Measurements from ENCODE around the gene LSM3. TPM values are rescaled to one million over a fixed set of nuclear protein-coding genes. Genes with fewer than 3 reads are reported as not detected.

Gene LSM3
- total RNA-seq, 1 donor from 2014 or later = 10.0 TPM

GRCh38 chr3:14138878-14139655 is 39.5 kb upstream of the LSM3 start:
- peaks cover 22% of the 10 kb centered on the region for H3K36me3 Mint-ChIP-seq (ENCODE audit: unreplicated experiment)
- DNase-seq (ENCODE audit: extremely low spot score, unreplicated experiment) = peak; percentile 82
- no peaks in the 10 kb centered on the region for H3K9me3 Mint-ChIP-seq (ENCODE audit: unreplicated experiment)
- peaks cover 24% of the 10 kb centered on the region for H3K4me1 Mint-ChIP-seq (ENCODE audit: unreplicated experiment)
- no peak for TF ChIP-seq CTCF (IDR thresholded peaks at IDR 0.05)
- H3K27me3 Mint-ChIP-seq (ENCODE audit: unreplicated experiment) = no peaks in the 10 kb centered on the region
- no peak overlapping the region for H3K4me3 Mint-ChIP-seq (ENCODE audit: unreplicated experiment)
- peak overlapping the region; percentile 19 for H3K27ac Mint-ChIP-seq (ENCODE audit: unreplicated experiment)

DNA sequence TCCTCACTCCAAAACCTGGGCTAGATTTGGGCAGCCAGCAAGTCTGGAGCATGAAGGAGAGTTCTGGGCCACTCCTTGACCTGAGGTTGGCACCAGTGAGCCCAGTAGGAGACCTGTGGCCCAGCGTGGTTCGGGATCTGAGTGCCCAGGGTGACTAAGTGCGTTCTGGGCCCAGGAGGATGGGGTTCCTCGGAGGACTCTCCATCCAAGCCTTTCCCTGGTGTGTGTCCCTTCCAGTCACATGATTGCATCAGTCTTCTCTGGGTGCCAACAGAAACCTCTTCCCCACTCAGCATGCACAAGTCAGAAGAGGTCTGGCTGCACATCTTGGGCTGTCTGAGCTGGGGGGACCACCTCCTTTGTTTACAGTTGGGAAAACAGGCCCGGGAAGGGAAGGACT is 38.8 kb upstream of the LSM3 start:
- Mint-ChIP-seq H3K27me3 (ENCODE audit: unreplicated experiment) (no peaks in the 10 kb centered on the region), H3K27ac (ENCODE audit: unreplicated experiment) (peak overlapping the region; percentile 19), H3K9me3 (ENCODE audit: unreplicated experiment) (no peaks in the 10 kb centered on the region), H3K4me1 (ENCODE audit: unreplicated experiment) (peaks cover 30% of the 10 kb centered on the region), H3K4me3 (ENCODE audit: unreplicated experiment) (no peak overlapping the region), H3K36me3 (ENCODE audit: unreplicated experiment) (peaks cover 20% of the 10 kb centered on the region)
- no peak for DNase-seq (ENCODE audit: extremely low spot score, unreplicated experiment)
- no peak for TF ChIP-seq CTCF (IDR thresholded peaks at IDR 0.05)

- no peaks in the 10 kb centered on the region for H3K27me3 Mint-ChIP-seq (ENCODE audit: unreplicated experiment)
- H3K9me3 Mint-ChIP-seq (ENCODE audit: unreplicated experiment) = no peaks in the 10 kb centered on the region
- peaks cover 38% of the 10 kb centered on the region for H3K4me1 Mint-ChIP-seq (ENCODE audit: unreplicated experiment)
- DNase-seq (ENCODE audit: extremely low spot score, unreplicated experiment) = no peak
- peak overlapping the region; percentile 14 for H3K27ac Mint-ChIP-seq (ENCODE audit: unreplicated experiment)
- H3K36me3 Mint-ChIP-seq (ENCODE audit: unreplicated experiment) = peaks cover 16% of the 10 kb centered on the region
- no peak for TF ChIP-seq CTCF (IDR thresholded peaks at IDR 0.05)
- no peak overlapping the region for H3K4me3 Mint-ChIP-seq (ENCODE audit: unreplicated experiment)
These were observed 37.9 kb upstream of the LSM3 start for GRCh38 chr3:14140668-14141067.

DNA sequence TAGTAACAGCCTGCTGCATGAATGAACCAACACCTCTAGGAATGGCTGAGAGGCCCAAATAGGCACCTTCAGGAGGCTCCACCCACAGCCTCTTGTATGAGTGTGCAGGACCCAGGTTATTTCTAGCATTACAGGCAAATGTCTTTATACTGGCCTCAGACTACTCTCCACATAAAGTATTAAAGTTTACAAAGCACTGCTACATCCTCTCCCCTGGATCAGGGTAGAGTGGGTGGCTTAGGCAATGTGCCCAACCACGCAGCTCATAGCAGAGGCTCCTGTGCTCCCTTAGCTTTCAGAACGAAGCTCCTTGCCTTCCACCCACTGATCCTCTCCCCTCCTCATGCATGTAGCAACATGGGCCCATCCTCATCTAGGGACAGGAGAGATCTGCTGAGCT is 37.5 kb upstream of the LSM3 start:
- H3K4me1 Mint-ChIP-seq (ENCODE audit: unreplicated experiment) = peaks cover 42% of the 10 kb centered on the region
- H3K36me3 Mint-ChIP-seq (ENCODE audit: unreplicated experiment) = peaks cover 14% of the 10 kb centered on the region
- no peak overlapping the region for H3K4me3 Mint-ChIP-seq (ENCODE audit: unreplicated experiment)
- no peak for DNase-seq (ENCODE audit: extremely low spot score, unreplicated experiment)
- no peaks in the 10 kb centered on the region for H3K27me3 Mint-ChIP-seq (ENCODE audit: unreplicated experiment)
- no peak for TF ChIP-seq CTCF (IDR thresholded peaks at IDR 0.05)
- no peaks in the 10 kb centered on the region for H3K9me3 Mint-ChIP-seq (ENCODE audit: unreplicated experiment)
- H3K27ac Mint-ChIP-seq (ENCODE audit: unreplicated experiment) = peak overlapping the region; percentile 100

DNA sequence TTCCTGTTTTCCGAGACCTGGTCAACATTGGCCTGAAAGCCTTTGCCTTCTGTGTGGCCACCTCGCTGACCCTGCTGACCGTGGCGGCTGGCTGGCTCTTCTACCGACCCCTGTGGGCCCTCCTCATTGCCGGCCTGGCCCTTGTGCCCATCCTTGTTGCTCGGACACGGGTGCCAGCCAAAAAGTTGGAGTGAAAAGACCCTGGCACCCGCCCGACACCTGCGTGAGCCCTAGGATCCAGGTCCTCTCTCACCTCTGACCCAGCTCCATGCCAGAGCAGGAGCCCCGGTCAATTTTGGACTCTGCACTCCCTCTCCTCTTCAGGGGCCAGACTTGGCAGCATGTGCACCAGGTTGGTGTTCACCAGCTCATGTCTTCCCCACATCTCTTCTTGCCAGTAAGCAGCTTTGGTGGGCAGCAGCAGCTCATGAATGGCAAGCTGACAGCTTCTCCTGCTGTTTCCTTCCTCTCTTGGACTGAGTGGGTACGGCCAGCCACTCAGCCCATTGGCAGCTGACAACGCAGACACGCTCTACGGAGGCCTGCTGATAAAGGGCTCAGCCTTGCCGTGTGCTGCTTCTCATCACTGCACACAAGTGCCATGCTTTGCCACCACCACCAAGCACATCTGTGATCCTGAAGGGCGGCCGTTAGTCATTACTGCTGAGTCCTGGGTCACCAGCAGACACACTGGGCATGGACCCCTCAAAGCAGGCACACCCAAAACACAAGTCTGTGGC is 36.8 kb upstream of the LSM3 start:
- Mint-ChIP-seq H3K36me3 (ENCODE audit: unreplicated experiment) (peaks cover 15% of the 10 kb centered on the region), H3K9me3 (ENCODE audit: unreplicated experiment) (no peaks in the 10 kb centered on the region)

More for the DNA sequence above, 36.8 kb upstream of the LSM3 start:
- TF ChIP-seq CTCF (IDR thresholded peaks at IDR 0.05) = no peak
- no peak for DNase-seq (ENCODE audit: extremely low spot score, unreplicated experiment)
- peaks cover 42% of the 10 kb centered on the region for H3K4me1 Mint-ChIP-seq (ENCODE audit: unreplicated experiment)
- peak overlapping the region; percentile 100 for H3K27ac Mint-ChIP-seq (ENCODE audit: unreplicated experiment)
- H3K27me3 Mint-ChIP-seq (ENCODE audit: unreplicated experiment) = no peaks in the 10 kb centered on the region
- no peak overlapping the region for H3K4me3 Mint-ChIP-seq (ENCODE audit: unreplicated experiment)

Measured in osteocyte (in vitro differentiated cells).